ENCODE measurements around the gene POLR3H.

POLR3H gene

DNA sequence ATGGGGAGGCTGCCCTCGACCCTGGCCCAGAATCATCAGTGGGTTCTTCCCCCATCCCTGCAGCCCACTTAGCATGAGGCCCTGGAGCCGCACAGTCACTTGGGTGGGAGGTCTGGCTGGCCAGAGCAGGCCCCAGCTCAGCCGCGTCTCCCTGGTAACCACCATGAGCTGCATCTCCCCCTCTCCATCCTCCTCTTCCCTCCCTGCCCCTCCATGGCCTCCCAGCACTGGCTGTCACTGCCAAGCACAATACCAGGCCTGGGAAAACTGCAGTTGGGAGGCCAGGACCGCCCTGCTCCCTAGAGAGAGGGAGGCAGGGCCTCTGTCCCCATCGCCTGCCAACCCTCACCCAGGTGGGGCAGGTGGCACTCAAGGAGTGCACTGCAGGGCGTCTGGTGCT is 24.5 kb upstream of the POLR3H start:
- TF ChIP-seq, protein P1, sequence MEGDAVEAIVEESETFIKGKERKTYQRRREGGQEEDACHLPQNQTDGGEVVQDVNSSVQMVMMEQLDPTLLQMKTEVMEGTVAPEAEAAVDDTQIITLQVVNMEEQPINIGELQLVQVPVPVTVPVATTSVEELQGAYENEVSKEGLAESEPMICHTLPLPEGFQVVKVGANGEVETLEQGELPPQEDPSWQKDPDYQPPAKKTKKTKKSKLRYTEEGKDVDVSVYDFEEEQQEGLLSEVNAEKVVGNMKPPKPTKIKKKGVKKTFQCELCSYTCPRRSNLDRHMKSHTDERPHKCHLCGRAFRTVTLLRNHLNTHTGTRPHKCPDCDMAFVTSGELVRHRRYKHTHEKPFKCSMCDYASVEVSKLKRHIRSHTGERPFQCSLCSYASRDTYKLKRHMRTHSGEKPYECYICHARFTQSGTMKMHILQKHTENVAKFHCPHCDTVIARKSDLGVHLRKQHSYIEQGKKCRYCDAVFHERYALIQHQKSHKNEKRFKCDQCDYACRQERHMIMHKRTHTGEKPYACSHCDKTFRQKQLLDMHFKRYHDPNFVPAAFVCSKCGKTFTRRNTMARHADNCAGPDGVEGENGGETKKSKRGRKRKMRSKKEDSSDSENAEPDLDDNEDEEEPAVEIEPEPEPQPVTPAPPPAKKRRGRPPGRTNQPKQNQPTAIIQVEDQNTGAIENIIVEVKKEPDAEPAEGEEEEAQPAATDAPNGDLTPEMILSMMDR (IDR thresholded peaks at IDR 0.05; ENCODE audit: low read depth, low read length), result no peak
- no peaks in the 10 kb centered on the region for H3K9me3 ChIP-seq (ENCODE audit: severe bottlenecking)
- no peaks in the 10 kb centered on the region for H3K36me3 ChIP-seq
- no peak for DNase-seq
- H3K4me3 ChIP-seq (ENCODE audit: low read depth, low read length), result no peak overlapping the region
- H3K27me3 ChIP-seq (ENCODE audit: insufficient read depth, low read depth, severe bottlenecking), result no peaks in the 10 kb centered on the region
- H3K27ac ChIP-seq, result no peak overlapping the region

DNA sequence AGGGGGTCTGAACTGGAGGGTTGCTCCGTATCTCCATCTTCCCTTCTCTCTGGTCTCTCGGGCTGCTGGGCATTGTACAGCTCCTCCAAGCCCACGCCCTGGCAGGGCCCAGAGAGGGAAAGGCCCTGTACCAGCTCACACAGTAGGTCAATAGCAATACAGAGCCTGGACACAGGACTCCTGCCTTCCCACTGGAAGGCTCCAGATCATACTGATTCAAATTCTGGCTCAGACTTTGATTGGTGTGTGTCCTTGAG is 23.2 kb upstream of the POLR3H start:
- H3K9me3 ChIP-seq (ENCODE audit: severe bottlenecking), result no peaks in the 10 kb centered on the region
- no peak for DNase-seq
- H3K27me3 ChIP-seq (ENCODE audit: insufficient read depth, low read depth, severe bottlenecking), result no peaks in the 10 kb centered on the region
- no peaks in the 10 kb centered on the region for H3K36me3 ChIP-seq
- H3K27ac ChIP-seq, result no peak overlapping the region
- no peak overlapping the region for H3K4me3 ChIP-seq (ENCODE audit: low read depth, low read length)
- TF ChIP-seq, protein P1 (IDR thresholded peaks at IDR 0.05; ENCODE audit: low read depth, low read length), result no peak

- no peak overlapping the region for H3K27ac ChIP-seq
- no peak overlapping the region for H3K4me3 ChIP-seq (ENCODE audit: low read depth, low read length)
- TF ChIP-seq, protein P1 (IDR thresholded peaks at IDR 0.05; ENCODE audit: low read depth, low read length), result no peak
- no peaks in the 10 kb centered on the region for H3K27me3 ChIP-seq (ENCODE audit: insufficient read depth, low read depth, severe bottlenecking)
- no peak for DNase-seq
- H3K9me3 ChIP-seq (ENCODE audit: severe bottlenecking), result no peaks in the 10 kb centered on the region
- no peaks in the 10 kb centered on the region for H3K36me3 ChIP-seq
These were observed 21.3 kb upstream of the POLR3H start for GRCh38 chr22:41565403-41566054.

DNA sequence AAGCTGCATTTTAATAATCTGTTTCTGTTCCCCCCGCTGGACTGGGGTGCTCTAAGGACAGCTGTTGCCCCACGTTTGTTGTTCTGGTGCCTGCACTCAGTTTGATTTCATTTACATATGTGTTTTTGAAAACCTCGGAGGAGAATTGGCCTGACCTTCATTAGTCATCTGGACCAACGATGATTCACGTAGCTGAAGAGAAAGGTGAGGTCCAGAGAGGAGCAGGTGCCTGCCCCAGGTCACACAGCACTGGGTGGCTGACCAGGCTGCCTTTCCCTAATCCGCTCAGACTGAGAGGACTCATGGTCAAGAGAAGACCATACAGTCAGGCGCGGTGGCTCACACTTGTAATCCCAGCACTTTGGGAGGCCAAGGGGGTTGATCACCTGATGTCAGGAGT is 20.3 kb upstream of the POLR3H start:
- Histone ChIP-seq H3K4me3 (ENCODE audit: low read depth, low read length) (no peak overlapping the region), H3K9me3 (ENCODE audit: severe bottlenecking) (no peaks in the 10 kb centered on the region), H3K27ac (no peak overlapping the region), H3K27me3 (ENCODE audit: insufficient read depth, low read depth, severe bottlenecking) (no peaks in the 10 kb centered on the region), H3K36me3 (no peaks in the 10 kb centered on the region)
- DNase-seq, result no peak
- TF ChIP-seq, protein P1 (IDR thresholded peaks at IDR 0.05; ENCODE audit: low read depth, low read length), result no peak

GRCh38 chr22:41563051-41563711 is 18.9 kb upstream of the POLR3H start:
- TF ChIP-seq, protein P1 (IDR thresholded peaks at IDR 0.05; ENCODE audit: low read depth, low read length), result no peak
- no peaks in the 10 kb centered on the region for H3K27me3 ChIP-seq (ENCODE audit: insufficient read depth, low read depth, severe bottlenecking)
- no peaks in the 10 kb centered on the region for H3K36me3 ChIP-seq
- H3K4me3 ChIP-seq (ENCODE audit: low read depth, low read length), result no peak overlapping the region
- peak; percentile 83 for DNase-seq
- peak overlapping the region; percentile 81 for H3K27ac ChIP-seq
- no peaks in the 10 kb centered on the region for H3K9me3 ChIP-seq (ENCODE audit: severe bottlenecking)

DNA sequence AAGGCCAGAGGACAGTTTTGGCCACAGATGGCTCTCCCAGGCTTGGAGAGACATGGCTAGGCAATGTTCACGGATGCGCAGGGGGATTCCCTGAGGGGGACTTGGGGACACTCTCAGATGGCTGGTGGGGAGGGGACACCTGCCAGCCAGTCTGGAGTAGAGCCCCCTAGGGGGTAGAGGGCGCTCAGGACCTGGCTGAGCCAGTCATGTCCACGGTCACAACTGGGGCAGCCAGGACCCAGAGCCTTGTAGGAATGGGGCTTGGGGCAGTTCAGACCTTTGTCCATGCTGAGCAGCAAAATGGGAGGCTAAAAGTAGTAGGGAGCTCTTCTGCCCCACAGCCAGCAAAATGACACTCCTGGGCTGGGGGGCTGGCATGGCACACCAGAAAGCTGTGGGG is 18.2 kb upstream of the POLR3H start:
- Histone ChIP-seq H3K27ac (peak overlapping the region; percentile 81), H3K36me3 (no peaks in the 10 kb centered on the region), H3K27me3 (ENCODE audit: insufficient read depth, low read depth, severe bottlenecking) (no peaks in the 10 kb centered on the region), H3K4me3 (ENCODE audit: low read depth, low read length) (no peak overlapping the region), H3K9me3 (ENCODE audit: severe bottlenecking) (no peaks in the 10 kb centered on the region)
- TF ChIP-seq, protein P1 (IDR thresholded peaks at IDR 0.05; ENCODE audit: low read depth, low read length), result no peak
- peak; percentile 32 for DNase-seq

Data from WERI-Rb-1 (cell line).